HepG2 (cell line): Measurements from ENCODE around the gene SUN5. TPM values are rescaled to one million over a fixed set of nuclear protein-coding genes. Genes with fewer than 3 reads are reported as not detected.
A peak's percentile ranks its signal among the peaks of the same experiment; 100 is the strongest.

ENCODE experiments used
- HOXA5 ChIP-seq: sonication (generic); formaldehyde crosslinking; IDR thresholded peaks from 2 replicates; pipeline ENCODE4 v1.4.0; 2020; ENCODE audit warnings: missing genetic modification reagents
- KLF15 ChIP-seq: sonication (generic); formaldehyde crosslinking; IDR thresholded peaks from 2 replicates; pipeline ENCODE4 v1.8.1; 2023; ENCODE audit warnings: borderline replicate concordance, mild to moderate bottlenecking, inconsistent platforms, missing genetic modification reagents, mixed read lengths
- MIER2 ChIP-seq: IDR thresholded peaks from 2 replicates; pipeline ENCODE4 v1.6.1; 2016; ENCODE audit warnings: missing biosample characterization, missing genetic modification reagents
- PITX1 ChIP-seq: sonication (generic); formaldehyde crosslinking; IDR thresholded peaks from 2 replicates; pipeline ENCODE4 v1.5.1; 2020; ENCODE audit warnings: mild to moderate bottlenecking, missing genetic modification reagents
- SMARCC2 ChIP-seq: fragments of 450-650 bp; IDR thresholded peaks from 2 replicates; pipeline ENCODE4 v1.6.1; 2017; ENCODE audit warnings: antibody characterized with exemption, mild to moderate bottlenecking
- ZFP36 ChIP-seq: fragments of 150-350 bp; IDR thresholded peaks from 2 replicates; pipeline ENCODE4 v1.6.1; 2018; ENCODE audit warnings: borderline replicate concordance, low read length, low read depth; ENCODE audit not compliant: partially characterized antibody
- ZFYVE20 ChIP-seq: sonication (generic); formaldehyde crosslinking; IDR thresholded peaks from 2 replicates; pipeline ENCODE4 v1.8.0; 2023; ENCODE audit warnings: low read depth, mild to moderate bottlenecking, moderate library complexity, missing genetic modification reagents, borderline replicate concordance
- polyA plus RNA-seq, 8 experiments: library from polyadenylated mRNA; depleted of rRNA in 3 of 8; stranded (reverse) in 7 of 8; unstranded in 1 of 8; fragments of >200 nt; fragmentation: Illumina TruSeq in 4 of 8; extraction: Trizol in 4 of 8; gene quantifications; 2 replicates each; pipeline versions ENCODE4 v1.2.1 to v1.2.3, GENCODE V29; 2011 to 2016; ENCODE audit warnings: low read depth in 4 of 8, missing spikeins in 1 of 8, mixed read lengths in 1 of 8; ENCODE audit not compliant: insufficient read depth in 1 of 8
- total RNA-seq, 5 experiments: library from RNA; depleted of rRNA; stranded (reverse); fragments of >200 nt; fragmentation: Illumina TruSeq; extraction: Trizol; gene quantifications; 2 replicates each; pipeline ENCODE4 v1.2.3, GENCODE V29; 2016; ENCODE audit warnings: low read depth in 1 of 5
- TF ChIP-seq, protein P1 (sequence below): sonication (generic); formaldehyde crosslinking; IDR thresholded peaks from 2 replicates; pipeline ENCODE4 v1.4.0; 2020; ENCODE audit warnings: missing genetic modification reagents
- TF ChIP-seq, protein P2 (sequence below): IDR thresholded peaks from 2 replicates; pipeline ENCODE4 v1.6.1; 2016; ENCODE audit warnings: low read depth, missing genetic modification reagents, missing compliant biosample characterization
- TF ChIP-seq, protein P3 (sequence below): sonication (generic); formaldehyde crosslinking; IDR thresholded peaks from 2 replicates; pipeline ENCODE4 v1.5.1; 2020; ENCODE audit warnings: missing genetic modification reagents, mild to moderate bottlenecking, borderline replicate concordance
- TF ChIP-seq, protein P4 (sequence below): sonication (generic); formaldehyde crosslinking; IDR thresholded peaks from 2 replicates; pipeline ENCODE4 v1.8.0; 2022; ENCODE audit warnings: mild to moderate bottlenecking, missing genetic modification reagents, moderate library complexity
- TF ChIP-seq, protein P5 (sequence below): sonication (generic); formaldehyde crosslinking; IDR thresholded peaks from 2 replicates; pipeline ENCODE4 v1.4.0; 2020; ENCODE audit warnings: missing genetic modification reagents

Gene SUN5
- total and polyA plus RNA-seq, 2 of the 13 experiments (the other 11 are each of a cell fraction or from before 2014, with no cell fraction given): not detected

DNA sequence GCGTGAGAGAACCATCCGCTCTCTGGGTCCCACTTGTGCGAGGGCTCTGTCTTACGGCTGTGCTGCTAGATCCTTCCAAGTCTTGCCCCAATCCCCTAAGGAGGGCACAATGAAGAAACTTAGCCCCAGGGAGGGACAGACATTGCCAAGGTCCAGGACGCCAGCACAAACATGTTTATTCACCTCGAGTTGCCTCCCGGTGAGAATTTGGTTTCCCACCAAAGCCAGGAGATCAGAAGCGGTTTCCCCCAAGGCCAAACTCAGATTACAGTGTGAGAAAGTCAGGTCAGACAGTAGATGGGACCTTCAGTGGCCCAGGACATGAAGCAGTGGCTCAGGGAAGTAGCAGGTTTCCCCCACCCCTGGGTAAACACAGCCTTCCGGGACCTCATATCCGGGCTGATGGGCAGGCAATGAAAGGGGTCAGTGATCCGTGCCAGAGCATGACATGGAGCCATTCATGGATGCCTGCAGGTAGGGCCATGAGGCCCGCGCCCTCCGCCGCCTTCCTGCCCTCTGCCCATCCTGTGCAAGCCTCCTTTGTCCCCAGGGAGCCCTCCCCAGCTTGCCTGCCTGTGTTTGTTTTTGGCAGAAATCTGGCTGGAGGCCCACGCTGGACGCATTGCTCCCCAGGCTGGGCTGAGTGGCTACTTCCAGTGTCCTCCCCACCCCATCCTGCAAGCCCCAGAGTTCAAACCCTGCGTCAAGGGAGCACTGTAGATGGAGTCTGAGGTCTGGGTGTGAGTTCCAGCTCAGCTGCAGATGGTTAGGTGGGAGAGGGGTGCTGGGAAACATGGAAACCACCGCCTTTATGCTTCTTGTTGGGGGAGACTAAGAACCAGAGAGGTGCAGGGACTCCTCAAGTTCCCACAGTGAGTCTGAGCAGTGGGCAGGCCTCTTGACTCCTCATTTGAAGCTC, 5.2 kb upstream of the SUN5 start (continued):
- TF ChIP-seq, protein P1, sequence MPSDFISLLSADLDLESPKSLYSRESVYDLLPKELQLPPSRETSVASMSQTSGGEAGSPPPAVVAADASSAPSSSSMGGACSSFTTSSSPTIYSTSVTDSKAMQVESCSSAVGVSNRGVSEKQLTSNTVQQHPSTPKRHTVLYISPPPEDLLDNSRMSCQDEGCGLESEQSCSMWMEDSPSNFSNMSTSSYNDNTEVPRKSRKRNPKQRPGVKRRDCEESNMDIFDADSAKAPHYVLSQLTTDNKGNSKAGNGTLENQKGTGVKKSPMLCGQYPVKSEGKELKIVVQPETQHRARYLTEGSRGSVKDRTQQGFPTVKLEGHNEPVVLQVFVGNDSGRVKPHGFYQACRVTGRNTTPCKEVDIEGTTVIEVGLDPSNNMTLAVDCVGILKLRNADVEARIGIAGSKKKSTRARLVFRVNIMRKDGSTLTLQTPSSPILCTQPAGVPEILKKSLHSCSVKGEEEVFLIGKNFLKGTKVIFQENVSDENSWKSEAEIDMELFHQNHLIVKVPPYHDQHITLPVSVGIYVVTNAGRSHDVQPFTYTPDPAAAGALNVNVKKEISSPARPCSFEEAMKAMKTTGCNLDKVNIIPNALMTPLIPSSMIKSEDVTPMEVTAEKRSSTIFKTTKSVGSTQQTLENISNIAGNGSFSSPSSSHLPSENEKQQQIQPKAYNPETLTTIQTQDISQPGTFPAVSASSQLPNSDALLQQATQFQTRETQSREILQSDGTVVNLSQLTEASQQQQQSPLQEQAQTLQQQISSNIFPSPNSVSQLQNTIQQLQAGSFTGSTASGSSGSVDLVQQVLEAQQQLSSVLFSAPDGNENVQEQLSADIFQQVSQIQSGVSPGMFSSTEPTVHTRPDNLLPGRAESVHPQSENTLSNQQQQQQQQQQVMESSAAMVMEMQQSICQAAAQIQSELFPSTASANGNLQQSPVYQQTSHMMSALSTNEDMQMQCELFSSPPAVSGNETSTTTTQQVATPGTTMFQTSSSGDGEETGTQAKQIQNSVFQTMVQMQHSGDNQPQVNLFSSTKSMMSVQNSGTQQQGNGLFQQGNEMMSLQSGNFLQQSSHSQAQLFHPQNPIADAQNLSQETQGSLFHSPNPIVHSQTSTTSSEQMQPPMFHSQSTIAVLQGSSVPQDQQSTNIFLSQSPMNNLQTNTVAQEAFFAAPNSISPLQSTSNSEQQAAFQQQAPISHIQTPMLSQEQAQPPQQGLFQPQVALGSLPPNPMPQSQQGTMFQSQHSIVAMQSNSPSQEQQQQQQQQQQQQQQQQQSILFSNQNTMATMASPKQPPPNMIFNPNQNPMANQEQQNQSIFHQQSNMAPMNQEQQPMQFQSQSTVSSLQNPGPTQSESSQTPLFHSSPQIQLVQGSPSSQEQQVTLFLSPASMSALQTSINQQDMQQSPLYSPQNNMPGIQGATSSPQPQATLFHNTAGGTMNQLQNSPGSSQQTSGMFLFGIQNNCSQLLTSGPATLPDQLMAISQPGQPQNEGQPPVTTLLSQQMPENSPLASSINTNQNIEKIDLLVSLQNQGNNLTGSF (CRISPR knock-in tag): 0 out of 2 replicates have a peak, but pooled peaks have one; percentile 56
- TF ChIP-seq, protein P2, sequence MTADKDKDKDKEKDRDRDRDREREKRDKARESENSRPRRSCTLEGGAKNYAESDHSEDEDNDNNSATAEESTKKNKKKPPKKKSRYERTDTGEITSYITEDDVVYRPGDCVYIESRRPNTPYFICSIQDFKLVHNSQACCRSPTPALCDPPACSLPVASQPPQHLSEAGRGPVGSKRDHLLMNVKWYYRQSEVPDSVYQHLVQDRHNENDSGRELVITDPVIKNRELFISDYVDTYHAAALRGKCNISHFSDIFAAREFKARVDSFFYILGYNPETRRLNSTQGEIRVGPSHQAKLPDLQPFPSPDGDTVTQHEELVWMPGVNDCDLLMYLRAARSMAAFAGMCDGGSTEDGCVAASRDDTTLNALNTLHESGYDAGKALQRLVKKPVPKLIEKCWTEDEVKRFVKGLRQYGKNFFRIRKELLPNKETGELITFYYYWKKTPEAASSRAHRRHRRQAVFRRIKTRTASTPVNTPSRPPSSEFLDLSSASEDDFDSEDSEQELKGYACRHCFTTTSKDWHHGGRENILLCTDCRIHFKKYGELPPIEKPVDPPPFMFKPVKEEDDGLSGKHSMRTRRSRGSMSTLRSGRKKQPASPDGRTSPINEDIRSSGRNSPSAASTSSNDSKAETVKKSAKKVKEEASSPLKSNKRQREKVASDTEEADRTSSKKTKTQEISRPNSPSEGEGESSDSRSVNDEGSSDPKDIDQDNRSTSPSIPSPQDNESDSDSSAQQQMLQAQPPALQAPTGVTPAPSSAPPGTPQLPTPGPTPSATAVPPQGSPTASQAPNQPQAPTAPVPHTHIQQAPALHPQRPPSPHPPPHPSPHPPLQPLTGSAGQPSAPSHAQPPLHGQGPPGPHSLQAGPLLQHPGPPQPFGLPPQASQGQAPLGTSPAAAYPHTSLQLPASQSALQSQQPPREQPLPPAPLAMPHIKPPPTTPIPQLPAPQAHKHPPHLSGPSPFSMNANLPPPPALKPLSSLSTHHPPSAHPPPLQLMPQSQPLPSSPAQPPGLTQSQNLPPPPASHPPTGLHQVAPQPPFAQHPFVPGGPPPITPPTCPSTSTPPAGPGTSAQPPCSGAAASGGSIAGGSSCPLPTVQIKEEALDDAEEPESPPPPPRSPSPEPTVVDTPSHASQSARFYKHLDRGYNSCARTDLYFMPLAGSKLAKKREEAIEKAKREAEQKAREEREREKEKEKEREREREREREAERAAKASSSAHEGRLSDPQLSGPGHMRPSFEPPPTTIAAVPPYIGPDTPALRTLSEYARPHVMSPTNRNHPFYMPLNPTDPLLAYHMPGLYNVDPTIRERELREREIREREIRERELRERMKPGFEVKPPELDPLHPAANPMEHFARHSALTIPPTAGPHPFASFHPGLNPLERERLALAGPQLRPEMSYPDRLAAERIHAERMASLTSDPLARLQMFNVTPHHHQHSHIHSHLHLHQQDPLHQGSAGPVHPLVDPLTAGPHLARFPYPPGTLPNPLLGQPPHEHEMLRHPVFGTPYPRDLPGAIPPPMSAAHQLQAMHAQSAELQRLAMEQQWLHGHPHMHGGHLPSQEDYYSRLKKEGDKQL (CRISPR knock-in tag): peak; percentile 92; the same call in 1 of the 2 replicates
- TF ChIP-seq PITX1 (CRISPR knock-in tag) (peak; percentile 95), MIER2 (CRISPR knock-in tag) (peak; percentile 89), ZFYVE20 (CRISPR knock-in tag) (no peak), HOXA5 (CRISPR knock-in tag) (0 out of 2 replicates have a peak, but pooled peaks have one; percentile 52), ZFP36 (no peak), SMARCC2 (no peak), KLF15 (CRISPR knock-in tag) (no peak; the same call in 1 of the 2 replicates)
- TF ChIP-seq, protein P3, sequence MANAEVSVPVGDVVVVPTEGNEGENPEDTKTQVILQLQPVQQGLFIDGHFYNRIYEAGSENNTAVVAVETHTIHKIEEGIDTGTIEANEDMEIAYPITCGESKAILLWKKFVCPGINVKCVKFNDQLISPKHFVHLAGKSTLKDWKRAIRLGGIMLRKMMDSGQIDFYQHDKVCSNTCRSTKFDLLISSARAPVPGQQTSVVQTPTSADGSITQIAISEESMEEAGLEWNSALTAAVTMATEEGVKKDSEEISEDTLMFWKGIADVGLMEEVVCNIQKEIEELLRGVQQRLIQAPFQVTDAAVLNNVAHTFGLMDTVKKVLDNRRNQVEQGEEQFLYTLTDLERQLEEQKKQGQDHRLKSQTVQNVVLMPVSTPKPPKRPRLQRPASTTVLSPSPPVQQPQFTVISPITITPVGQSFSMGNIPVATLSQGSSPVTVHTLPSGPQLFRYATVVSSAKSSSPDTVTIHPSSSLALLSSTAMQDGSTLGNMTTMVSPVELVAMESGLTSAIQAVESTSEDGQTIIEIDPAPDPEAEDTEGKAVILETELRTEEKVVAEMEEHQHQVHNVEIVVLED (CRISPR knock-in tag): peak; percentile 78
- TF ChIP-seq, protein P4, sequence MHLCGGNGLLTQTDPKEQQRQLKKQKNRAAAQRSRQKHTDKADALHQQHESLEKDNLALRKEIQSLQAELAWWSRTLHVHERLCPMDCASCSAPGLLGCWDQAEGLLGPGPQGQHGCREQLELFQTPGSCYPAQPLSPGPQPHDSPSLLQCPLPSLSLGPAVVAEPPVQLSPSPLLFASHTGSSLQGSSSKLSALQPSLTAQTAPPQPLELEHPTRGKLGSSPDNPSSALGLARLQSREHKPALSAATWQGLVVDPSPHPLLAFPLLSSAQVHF (CRISPR knock-in tag): peak; percentile 90
- TF ChIP-seq, protein P5, sequence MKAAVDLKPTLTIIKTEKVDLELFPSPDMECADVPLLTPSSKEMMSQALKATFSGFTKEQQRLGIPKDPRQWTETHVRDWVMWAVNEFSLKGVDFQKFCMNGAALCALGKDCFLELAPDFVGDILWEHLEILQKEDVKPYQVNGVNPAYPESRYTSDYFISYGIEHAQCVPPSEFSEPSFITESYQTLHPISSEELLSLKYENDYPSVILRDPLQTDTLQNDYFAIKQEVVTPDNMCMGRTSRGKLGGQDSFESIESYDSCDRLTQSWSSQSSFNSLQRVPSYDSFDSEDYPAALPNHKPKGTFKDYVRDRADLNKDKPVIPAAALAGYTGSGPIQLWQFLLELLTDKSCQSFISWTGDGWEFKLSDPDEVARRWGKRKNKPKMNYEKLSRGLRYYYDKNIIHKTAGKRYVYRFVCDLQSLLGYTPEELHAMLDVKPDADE (CRISPR knock-in tag): no peak
